Liver (tissue), 3 donors: ENCODE results near the gene NFE2L2.

ENCODE experiments used
- EGR1 ChIP-seq, 2 donors: IDR thresholded peaks; 2 replicates each; pipeline ENCODE4 v1.6.1; 2016 to 2018; ENCODE audit warnings: antibody characterized with exemption in 2 of 2, low read depth in 2 of 2
- NR2F2 ChIP-seq: IDR thresholded peaks from 2 replicates; pipeline ENCODE4 v1.6.1; 2016; ENCODE audit warnings: antibody characterized with exemption
- RAD21 ChIP-seq, 2 donors: IDR thresholded peaks; 2 replicates each; pipeline ENCODE4 v1.6.1; 2016; ENCODE audit warnings: antibody characterized with exemption in 2 of 2, mild to moderate bottlenecking in 2 of 2
- TAF1 ChIP-seq: conservative IDR thresholded peaks from 2 replicates; pipeline ENCODE4 v1.6.1; 2016; ENCODE audit warnings: antibody characterized with exemption, mild to moderate bottlenecking
- TF ChIP-seq, protein P1 (sequence below): fragments of 150-350 bp; IDR thresholded peaks from 2 replicates; pipeline ENCODE4 v1.5.1; 2017; ENCODE audit warnings: improper control_type of control experiment, low read depth, low read length; ENCODE audit not compliant: missing input control
- TF ChIP-seq, protein P2 (sequence below): IDR thresholded peaks from 2 replicates; pipeline ENCODE4 v1.6.1; 2016; ENCODE audit warnings: antibody characterized with exemption
- donor health status: healthy.
- donor health status: healthy.

DNA sequence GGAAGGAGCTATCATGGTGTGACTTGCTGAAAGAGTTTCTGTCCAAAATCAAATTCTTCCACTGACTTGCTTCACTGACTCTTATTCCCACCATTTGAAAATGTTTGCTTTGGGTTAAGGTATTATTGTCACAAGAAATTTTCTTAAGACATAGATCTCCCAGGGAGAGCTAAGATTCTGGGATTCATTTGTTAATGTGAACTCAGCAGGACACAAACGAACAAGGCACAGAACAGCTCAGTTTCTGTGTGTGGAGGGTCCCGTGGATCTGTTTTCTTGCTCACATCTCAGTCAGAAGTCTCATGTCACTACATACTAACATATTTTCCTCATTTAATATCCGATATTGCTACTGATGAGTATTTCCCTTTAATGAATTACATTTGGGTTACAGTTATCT, 60.1 kb downstream of the NFE2L2 start:
- no peak for TF ChIP-seq NR2F2
- TF ChIP-seq, protein P1, sequence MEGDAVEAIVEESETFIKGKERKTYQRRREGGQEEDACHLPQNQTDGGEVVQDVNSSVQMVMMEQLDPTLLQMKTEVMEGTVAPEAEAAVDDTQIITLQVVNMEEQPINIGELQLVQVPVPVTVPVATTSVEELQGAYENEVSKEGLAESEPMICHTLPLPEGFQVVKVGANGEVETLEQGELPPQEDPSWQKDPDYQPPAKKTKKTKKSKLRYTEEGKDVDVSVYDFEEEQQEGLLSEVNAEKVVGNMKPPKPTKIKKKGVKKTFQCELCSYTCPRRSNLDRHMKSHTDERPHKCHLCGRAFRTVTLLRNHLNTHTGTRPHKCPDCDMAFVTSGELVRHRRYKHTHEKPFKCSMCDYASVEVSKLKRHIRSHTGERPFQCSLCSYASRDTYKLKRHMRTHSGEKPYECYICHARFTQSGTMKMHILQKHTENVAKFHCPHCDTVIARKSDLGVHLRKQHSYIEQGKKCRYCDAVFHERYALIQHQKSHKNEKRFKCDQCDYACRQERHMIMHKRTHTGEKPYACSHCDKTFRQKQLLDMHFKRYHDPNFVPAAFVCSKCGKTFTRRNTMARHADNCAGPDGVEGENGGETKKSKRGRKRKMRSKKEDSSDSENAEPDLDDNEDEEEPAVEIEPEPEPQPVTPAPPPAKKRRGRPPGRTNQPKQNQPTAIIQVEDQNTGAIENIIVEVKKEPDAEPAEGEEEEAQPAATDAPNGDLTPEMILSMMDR = no peak
- TF ChIP-seq RAD21 (IDR thresholded peaks at IDR 0.05) = no peak
- TF ChIP-seq TAF1 = no peak
- no peak for TF ChIP-seq EGR1 (IDR thresholded peaks at IDR 0.05; ENCODE audit: low read depth in 2 of 2)
- TF ChIP-seq, protein P2, sequence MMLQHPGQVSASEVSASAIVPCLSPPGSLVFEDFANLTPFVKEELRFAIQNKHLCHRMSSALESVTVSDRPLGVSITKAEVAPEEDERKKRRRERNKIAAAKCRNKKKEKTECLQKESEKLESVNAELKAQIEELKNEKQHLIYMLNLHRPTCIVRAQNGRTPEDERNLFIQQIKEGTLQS = no peak
